Stimulated activated CD4-positive, alpha-beta T cell treated with anti-CD3 and anti-CD28 coated beads, Interleukin-15, amount 100 ng/mL, for 24 hours (primary cell): ENCODE data around the gene PIRT.
"Not testable (repeated sequence)": the region's sequence is repeated elsewhere in the genome, so short reads cannot be mapped to it uniquely, and the experiment has no call there.

Source experiments
- DNase-seq: peaks from one replicate; pipeline ENCODE4 v3.0.0-alpha.2; 2020

The PIRT gene

DNA sequence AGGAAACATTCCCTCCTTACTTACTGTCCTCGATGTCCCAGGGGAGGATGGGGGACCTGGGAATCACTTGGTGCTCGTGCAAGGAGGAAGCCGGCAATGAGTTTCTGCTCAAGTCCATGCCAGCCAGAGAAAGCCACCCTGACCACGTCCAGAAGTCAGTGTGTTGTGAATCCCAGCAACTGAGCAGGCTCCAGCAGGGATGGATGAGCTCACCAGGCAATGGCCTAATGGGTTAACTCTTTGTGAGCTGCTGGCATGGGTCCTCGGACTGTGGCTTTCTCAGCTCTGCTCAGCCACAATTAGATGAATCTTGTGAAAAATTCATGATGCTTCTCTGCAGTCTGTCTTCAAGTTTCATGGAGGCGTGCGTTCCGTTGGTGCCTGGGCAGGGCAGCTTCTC, at the start of gene PIRT:
TSS of gene PIRT (minus strand) at position 167 of the 400 bp plus-strand sequence. CDS start 12,442 bp downstream, outside the sequence.
- no peak for DNase-seq

DNA sequence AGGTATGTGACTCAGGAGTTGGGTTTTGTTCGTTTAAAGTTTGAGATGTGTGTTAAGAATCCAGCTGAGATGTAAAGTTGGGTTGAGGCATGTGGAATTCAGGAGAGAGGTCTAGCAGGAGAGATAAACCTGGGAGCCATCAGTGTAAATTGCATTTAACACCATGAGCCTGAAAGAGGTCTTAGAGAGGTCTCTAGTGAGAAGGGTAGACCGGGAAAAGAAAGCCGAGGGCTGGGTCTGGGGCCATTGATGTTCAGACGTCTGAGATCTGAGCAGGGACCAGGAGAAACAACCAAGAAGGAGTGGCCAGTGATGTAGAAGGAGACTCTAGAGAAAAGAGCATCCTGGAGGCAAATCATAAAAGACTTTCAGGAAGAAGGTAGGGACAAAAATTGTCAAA, 44.1 kb upstream of the PIRT start:
- no peak for DNase-seq

DNA sequence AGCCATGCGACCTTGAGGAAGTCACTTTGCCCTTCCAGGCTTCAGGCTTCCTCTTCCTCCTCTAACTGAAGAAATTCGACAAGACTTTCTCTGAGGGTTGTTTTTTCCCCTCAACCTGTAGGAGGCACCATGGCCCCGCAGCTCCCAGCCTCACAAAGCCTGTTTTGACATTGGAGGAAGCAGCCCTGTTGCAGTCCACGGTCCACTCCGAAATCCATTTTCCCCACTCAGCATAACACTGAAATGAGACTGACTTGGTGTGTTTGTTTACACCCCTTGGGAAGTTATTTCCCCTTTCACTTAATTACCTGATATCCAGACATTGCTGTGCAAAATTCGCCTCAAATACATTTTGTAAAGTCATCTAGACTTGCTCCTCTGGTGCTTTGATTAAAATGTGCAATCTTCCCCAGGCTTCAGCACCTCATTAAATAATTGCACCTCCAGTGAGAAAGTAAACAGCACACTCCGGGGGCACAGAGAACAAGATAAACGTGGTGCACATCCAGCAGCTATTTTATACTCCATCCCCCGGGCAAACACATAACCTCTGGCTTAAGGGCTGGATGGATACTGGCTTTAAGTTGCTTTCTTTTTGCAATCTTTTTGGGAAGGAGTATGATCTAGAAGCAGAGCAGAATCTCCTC, 41.4 kb upstream of the PIRT start:
- no peak for DNase-seq

DNA sequence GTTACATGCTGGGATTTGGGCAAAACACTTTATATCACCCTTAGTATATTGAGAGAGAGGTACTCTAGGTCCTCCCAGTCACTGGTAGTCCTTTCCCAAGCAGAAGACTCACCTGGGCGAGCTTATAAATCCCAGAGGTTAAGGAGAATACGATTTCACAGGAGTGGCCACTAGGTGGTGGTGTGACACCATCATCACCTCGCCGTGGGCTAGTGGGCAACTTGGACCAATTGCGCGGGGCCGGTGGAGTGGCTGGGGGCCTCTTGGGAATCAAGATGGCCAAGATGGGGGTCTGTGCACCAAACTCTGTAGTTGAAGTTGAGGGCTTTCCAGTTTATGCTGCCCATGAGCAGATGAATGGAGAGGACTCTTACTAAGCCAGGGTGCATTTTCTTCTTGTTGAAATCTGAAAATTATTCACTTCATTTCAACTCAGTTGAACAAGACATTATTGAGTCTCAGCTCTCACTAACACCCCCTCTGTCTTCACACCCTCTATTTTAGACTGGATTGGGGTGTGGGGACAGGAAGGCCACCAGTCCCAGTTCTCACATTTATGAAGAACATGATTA, 38.2 kb upstream of the PIRT start:
- peak; percentile 45 for DNase-seq

DNA sequence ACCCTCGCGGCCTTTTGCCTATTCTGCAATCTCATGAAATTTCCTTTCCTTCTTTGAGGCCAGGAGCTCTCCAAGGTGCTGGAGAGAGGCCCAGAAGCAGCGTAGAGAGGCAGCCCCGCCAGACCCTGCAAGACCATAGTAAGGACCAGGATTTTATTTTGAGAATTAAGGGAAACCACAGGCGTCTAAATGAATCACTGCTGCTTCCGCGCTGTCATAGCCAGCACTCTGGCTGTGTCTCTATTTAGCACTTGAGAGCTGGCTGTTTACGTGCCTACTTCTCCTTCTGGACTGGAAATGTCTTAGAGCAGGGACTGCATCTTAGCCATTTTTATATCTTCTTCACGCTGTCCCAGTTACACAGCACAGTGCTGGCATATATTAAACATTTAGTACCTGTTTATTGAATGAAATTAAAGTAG, 37.6 kb upstream of the PIRT start:
- DNase-seq: peak; percentile 10

DNA sequence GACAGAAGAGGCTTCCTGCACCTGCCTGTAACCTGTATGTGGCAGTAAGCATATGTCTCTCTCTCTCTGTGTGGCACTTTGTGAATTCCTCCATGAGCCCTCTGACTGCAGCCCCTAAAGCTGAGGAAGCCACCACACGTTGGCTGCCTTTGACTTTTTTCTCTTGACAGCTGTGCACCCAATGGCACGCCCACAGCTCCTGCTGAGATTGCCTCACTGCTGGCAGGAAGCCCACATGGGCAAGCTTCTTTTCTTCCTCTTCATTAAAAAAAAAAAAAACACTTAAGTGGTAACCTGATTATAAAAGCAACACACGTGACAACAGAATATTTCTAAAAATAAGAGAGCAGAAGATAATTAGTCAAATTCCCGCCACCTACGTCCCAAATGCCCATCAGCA, 34.0 kb upstream of the PIRT start:
- no peak for DNase-seq

DNA sequence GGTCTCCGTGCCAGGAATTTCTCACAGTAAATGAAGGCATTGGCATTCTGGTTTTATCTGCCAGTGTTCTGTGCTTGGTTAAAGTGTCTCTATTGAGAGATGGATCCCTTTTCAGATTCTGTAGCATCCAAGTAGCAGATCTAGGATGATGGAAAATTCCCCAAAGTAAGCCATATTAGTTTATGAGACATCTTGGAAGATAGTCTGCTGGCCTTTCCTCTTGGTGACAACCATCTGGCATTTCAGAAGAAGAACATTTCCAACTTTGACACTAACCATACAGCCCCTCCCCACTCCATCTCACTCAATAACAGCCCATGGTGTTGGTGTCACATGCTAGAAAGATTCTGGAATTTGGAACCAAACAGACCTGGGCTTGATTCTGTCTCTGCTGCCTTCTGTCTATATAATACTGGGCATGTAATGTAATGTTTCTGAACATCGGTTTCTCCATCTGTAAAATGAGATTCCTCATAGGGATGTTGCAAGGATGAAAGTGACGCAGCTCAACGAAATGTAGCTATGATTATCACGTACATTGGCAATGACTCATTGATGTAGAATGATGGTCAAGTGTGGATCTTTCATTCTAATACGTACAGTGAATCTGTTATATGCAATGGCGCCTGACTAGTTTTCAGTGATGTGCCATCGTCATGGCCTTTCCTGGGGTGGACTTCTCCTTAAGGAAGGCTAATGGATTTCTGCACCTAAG, 32.6 kb upstream of the PIRT start:
- no peak for DNase-seq

DNA sequence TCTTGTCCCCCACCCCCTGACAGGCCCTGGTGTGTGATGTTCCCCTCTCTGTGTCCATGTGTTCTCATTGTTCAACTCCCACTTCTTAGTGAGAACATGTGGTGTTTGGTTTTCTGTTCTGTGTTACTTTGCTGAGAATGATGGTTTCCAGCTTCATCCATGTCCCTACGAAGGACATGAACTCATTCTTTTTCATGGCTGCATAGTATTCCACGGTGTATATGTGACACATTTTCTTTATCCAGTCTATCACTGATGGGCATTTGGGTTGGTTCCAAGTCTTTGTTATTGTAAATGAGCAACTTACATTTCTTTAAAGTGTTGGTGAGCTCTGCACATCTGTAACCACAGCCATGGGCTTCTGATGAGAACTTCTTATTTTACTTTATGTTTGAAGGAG, 30.9 kb upstream of the PIRT start:
- not testable (repeated sequence) for DNase-seq

DNA sequence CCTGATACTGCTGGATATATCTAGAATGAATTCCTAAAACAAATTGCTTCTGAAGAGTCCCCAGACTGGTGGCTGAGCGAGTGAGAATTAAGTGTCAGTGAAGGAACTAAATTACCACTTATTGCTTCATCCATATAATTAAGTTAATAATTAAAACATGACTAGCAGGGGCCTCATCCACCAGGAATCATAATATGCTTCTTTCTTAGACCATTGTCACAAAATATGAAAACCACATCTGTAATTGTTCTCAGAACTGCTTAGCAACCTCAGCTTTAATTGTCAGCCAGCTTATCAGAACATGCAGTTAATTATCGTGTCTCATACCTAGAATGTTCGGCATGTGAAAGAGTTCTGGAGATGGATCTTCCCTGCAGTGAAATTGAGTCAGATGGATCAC, 21.2 kb upstream of the PIRT start:
- DNase-seq: no peak

DNA sequence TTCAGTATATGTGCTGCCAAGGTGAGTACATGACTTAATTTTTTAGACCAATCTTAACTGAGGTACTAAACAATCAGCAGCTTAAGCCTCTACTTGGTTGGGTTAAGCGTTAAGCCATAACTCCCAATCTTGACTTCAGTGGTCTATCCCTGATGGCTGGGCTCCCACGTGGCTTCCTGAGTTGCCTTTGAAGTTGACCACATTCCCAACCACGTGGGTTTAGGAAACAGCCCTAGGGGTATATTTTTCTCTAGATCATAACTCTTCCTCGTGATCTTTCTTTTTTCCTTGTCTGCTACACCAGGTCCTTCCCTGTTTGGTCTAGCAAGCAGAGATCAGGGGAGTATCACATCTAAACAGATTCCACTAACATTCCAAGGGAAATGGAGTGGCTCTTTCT, 20.1 kb upstream of the PIRT start:
- DNase-seq: no peak

DNA sequence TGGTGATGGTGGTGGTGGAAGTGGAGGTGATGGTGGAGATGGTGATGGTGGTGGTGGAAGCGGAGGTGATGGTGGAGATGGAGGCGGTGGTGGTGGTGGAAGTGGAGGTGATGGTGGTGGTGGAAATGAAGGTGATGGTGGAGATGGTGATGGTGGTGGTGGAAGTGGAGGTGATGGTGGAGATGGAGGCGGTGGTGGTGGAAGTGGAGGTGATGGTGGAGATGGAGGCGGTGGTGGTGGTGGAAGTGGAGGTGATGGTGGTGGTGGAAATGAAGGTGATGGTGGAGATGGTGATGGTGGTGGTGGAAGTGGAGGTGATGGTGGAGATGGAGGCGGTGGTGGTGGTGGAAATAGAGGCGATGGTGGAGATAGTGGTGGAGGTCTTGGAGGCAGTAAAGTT, 8.7 kb upstream of the PIRT start:
- not testable (repeated sequence) for DNase-seq

DNA sequence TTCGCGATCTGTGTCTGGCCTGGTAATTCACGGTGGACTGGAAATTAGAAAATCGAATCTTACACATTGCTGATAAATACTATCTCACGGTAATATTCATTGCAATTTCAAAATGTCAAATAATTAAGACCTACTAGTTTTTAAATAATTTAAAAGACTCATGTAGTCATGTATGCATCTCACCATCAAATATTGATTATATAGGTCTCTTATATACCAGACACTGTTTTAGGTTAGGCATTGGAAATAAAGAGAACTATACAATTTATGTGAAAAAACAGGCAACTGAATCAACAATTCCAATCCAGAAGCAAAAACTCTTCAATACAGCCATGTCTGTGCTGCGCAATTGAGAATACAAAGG, 7.5 kb upstream of the PIRT start:
- no peak for DNase-seq

DNA sequence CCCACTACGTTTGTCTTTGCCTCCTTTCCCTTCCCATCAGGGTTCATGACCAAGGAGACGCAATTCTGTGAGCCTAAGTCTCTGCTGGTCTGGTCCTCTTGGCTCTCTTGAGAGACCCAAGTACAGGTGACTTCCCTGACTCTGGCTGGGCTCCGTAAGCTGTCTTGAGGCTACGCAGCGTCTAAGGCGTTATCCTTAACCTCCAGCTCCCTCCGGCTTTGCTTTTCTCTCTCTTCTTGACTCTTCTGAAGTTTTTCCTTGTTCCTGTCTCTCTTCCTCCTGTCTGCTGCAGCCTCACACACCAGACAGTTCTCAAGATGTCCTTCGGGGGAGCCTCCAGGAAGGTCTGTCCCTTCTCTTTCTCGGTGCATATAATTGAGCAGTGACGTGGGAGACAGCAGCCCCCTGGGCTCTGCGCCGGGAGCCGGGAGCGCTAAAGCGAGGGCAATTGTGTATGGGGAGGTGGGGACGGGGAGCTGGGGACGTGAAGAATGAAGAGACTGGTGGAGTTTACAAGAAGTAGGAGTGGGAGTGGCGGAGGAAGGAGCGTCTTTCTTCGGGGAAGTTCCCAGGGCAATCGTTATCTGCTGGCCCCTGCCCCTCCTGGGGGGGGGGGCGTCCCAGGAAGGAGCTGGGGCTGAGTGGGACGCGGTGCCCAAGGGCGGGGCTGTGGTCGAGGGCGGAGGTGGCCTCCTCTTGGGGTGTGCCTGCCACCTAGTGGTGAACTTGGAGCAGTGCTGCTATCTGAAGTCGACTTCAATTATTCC, 6.9 kb upstream of the PIRT start:
- peak; percentile 83 for DNase-seq

DNA sequence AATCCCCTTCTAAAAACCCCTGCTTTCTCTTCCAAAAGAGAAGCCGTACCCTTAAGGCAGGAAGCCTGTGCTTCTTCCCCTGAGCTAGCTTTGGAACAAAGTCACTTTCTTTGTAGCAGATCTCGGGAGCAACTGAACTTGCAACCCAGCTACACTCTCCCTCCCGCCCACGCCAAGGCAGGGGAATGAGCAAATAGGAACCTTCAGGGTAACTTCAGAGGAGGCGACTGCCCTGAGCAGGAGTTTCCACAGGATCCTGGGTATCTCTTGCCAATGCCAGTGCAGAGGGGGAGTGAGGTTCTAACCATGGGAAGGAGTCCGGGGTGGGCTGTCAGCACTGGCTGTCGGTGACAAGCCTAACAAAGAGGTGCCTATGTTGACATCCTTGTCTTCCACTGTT, 5.9 kb upstream of the PIRT start:
- DNase-seq: peak; percentile 39

DNA sequence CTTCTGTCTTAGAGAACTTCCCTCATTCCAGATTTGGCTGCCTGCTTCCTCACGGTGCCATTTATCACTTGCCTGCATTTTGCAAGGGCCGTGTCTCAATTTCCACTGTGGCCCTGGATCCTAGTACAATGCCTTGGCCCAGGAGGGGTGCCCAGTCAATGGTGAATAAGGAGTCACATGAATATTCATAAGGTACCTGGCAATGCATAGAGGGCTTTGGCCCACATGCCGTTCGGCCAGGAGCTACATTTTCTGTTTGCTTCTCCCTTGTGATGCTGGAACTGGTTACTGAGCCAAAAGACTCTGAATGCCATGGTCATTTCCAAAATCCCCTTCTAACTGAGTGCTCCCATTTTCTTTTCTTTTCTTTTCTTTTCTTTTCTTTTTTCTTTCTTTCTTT, 4.8 kb upstream of the PIRT start:
- DNase-seq: no peak

DNA sequence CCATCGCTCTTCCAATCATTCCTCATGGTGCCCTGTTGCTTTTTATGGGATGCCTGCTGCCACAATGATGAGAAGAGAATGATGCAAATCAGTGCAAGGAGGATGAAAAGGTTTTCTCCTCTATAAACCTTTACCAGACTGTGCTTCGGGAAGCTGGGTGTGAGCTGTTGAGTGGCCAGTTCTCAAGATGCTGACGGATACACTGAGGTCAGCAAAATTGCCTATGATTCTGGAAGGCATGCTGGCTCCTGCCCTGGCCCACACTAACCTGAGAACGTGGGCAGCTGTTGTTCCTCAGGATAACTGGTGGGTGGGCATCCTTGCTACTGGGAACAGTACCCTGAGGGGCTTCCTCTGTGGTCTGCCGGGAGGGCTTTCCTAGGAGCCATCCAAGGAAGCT, 795 bp upstream of the PIRT start:
- DNase-seq: no peak

DNA sequence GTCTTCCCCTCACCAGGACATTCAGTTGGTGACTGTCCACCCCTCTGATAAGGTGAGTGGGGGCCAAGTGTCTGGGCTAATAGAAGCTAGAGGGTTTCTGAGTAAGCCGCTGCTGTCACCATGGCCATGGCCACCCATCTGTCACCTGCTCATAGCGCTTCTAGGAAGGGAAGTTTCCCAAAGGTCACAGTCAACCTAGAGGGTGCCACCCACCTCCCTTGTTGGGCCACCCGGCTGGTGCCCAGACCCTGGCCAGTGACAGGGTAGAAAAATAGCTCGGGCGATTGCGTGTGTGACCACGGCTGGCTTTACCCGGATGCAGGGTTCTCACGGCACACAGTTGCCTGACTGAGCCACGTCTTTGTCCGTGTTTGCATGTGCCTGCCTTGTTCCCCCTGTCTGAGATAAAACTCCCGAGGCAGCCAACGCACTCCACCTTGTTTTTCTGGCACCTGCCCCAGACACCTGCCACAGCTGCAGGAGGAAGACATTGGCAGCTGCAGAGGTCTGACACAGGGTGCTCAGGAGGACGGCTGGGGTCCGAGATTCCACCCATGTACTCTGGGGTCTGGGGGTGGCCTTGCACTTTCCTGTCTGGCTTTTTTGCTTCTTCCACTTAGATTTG, 809 bp downstream of the PIRT start:
- DNase-seq: no peak

DNA sequence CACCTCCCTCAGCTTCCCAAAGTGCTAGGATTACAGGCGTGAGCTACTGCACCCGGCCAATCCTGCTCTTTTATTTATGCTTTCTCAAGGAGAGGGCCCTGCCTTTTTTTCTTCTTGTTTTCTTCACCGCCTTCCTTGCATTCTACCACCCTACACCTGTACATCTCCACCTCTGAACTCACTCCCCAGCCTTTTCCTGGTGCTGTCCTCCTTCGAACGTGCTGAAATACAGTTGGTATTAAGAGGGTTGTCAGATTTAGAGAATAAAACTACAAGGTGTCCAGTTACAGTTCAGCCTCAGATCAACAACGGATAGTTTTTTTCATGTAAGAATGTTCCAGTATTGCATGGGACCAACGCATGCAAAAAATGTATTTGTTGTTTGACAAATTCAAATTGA, 1.7 kb downstream of the PIRT start:
- DNase-seq: no peak

DNA sequence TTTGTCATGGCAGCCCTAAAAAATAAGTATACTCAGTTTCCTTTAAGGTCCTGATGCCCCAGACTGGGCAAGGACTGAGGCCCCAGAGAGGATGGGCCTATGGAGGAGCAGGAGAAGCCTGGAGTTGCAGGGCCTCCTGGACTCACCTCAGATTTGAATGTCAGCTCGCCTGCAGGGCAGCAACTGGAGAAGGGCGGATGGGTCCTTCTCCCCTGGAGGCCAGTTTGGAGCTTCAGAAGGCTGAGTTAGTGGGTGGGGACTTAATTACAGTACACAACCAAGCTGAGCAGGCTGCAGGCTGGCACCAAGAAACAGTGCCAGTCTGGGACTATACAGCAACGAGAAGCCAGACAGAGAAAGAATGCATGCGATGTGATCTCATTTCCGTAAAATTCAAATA, 6.2 kb downstream of the PIRT start:
- DNase-seq: no peak

DNA sequence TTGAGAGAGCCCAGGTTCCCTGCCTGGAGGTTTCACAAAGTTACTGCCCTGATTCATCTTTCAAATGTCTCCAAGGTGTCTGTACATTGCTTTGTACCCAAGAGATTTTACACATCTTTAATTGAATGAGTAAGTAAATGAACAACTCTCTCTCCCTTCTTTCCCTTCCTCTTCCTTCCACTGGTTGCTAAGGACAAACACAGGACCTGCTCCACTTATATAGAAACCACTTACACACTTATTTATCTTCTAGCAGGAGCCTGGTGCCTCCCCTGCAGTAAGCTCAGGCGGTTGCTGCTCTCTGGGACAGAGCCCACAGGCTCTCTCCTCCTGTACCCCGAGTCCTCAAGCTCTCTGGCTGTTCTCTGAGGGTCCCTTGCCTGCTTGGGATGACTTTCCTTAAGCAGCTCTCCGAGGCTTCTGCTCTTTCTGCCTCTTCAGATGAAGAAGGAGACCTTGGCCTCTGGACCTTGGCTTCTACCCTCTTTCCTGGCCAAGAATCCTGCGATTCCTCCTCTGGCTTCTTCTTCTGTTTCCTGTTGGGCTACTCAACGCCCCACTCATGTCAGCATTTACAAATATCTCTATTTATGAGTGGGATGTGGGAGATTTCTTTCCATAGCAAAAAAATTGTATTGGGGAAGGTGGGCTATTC, 9.9 kb downstream of the PIRT start:
- DNase-seq: no peak

DNA sequence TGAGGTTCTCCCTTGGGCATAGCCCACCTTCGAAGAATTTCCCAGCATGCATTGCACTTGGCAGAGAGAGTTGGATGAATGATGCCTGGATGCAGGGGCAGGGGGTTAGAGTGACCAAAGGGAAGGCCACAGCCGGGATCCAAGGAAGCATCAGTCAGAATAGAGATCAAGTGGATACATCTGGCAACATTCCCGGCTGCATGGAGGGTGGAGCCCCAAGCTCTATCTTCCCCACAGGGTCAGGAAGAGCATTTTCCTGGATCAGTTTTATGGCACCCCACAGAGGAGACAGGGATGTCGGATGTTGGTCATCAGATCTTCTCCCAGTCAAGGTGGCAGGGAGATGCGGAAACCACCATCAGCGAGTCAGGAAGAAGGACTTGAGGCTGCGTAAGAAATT, 13.0 kb downstream of the PIRT start:
- no peak for DNase-seq

DNA sequence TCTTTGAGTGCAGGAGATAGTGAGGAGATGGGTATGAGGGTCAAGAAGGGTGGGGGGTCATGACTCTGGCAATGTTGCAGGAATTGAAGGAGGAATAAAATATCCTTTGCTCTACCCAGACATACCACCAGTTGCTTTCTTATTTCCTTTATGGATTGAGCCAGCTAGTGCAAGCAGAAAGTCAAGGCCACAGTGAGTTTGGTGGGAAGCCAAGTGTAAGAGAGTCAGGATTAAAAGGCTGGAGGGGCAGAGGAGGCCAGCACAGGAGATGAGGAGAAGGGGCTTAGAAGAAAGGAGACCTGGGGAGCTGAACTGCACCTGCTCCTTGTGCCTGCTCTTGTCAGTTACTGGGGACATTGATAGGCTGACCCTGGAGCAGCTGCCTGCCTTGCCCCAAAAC, 16.1 kb downstream of the PIRT start:
- no peak for DNase-seq

DNA sequence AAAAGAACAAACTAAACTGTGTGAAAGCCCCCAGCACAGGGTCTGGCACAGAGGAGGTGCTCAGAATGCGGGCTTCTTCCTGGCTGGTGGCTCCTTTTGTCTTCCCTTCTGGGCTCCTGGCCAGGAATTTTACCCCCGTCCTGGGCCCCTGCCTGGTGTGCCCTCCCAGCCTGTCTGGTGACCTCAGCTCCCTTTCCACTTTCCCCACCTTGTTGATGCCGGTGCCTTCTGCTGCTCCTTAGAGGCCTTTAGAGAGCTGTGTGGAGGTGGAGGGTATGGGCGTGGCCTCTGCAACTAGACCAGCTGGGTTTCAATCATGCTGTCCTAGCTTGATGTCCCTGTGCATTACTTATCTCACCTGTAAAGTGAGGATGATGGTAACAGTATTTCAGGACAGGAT, 16.8 kb downstream of the PIRT start:
- no peak for DNase-seq
